H1 (cell line): Measurements from ENCODE around the gene BARX1. TPM values are rescaled to one million over a fixed set of nuclear protein-coding genes. Genes with fewer than 3 reads are reported as not detected.
A peak's percentile ranks its signal among the peaks of the same experiment; 100 is the strongest.

Source experiments
- CHD7 ChIP-seq: fragments of 300-600 bp; sonication (generic); IDR thresholded peaks from 2 replicates; pipeline ENCODE4 v1.7.1; 2012; ENCODE audit warnings: low read length, moderate library complexity, mild to moderate bottlenecking, inconsistent platforms; ENCODE audit not compliant: insufficient replicate concordance
- E2F6 ChIP-seq: IDR thresholded peaks from 2 replicates; pipeline ENCODE4 v1.6.1; 2012; ENCODE audit warnings: inconsistent platforms
- EZH2 ChIP-seq: fragments of 200-600 bp; sonication (generic); IDR thresholded peaks from 2 replicates; pipeline ENCODE4 v1.7.1; 2012; ENCODE audit warnings: low read depth, mild to moderate bottlenecking, moderate library complexity, low read length, inconsistent platforms; ENCODE audit not compliant: severe bottlenecking
- PHF8 ChIP-seq: fragments of 200-600 bp; sonication (generic); conservative IDR thresholded peaks from 2 replicates; pipeline ENCODE4 v1.7.1; 2012; ENCODE audit warnings: low read depth, mild to moderate bottlenecking, inconsistent platforms, low read length, moderate library complexity
- RAD21 ChIP-seq, 2 experiments: IDR thresholded peaks in 1 of 2; conservative IDR thresholded peaks in 1 of 2; 2 replicates each; pipeline ENCODE4 v1.6.1; 2011; ENCODE audit warnings: low read depth in 2 of 2, low read length in 2 of 2, improper control_type of control experiment in 1 of 2, inconsistent platforms in 1 of 2, mild to moderate bottlenecking in 1 of 2, moderate library complexity in 1 of 2
- RNF2 ChIP-seq: fragments of 200-900, 300-1000 bp; sonication (generic); IDR thresholded peaks from 2 replicates; pipeline ENCODE4 v1.7.1; 2016; ENCODE audit warnings: borderline replicate concordance, low read depth, mild to moderate bottlenecking, antibody characterized with exemption, low read length; ENCODE audit not compliant: poor library complexity, severe bottlenecking; ENCODE audit errors: missing control alignments
- SUZ12 ChIP-seq: fragments of 200-600 bp; sonication (generic); IDR thresholded peaks from 2 replicates; pipeline ENCODE4 v1.6.1; 2012; ENCODE audit warnings: mild to moderate bottlenecking, inconsistent platforms, low read length, moderate library complexity, mixed read lengths
- polyA plus RNA-seq, 7 experiments: library from polyadenylated mRNA; depleted of rRNA in 3 of 7; stranded (reverse) in 5 of 7; unstranded in 2 of 7; fragments of >200 nt in 5 of 7; fragments of 200-250 nt in 2 of 7; gene quantifications; 1 replicate in 5 of 7; 2 replicates in 1 of 7; 4 replicates in 1 of 7; pipeline versions ENCODE4 v1.2.1 to v1.2.3, GENCODE V29; 2011 to 2013; ENCODE audit warnings: missing spikeins in 2 of 7, mixed read lengths in 2 of 7
- total RNA-seq: library from RNA; stranded (reverse); fragmentation: NEBNext Ultra II Directional; extraction: Animal tissue kit (Norgen Biotek cat#: 25700); gene quantifications from 2 replicates; pipeline ENCODE4 v1.2.1, GENCODE V29; 2021

The BARX1 gene
- total and polyA plus RNA-seq, 2 of the 8 experiments (the other 6 are each of a cell fraction or from before 2014, with no cell fraction given): 0.79 to 2.6 TPM

- TF ChIP-seq CHD7 (no peak), E2F6 (peak; percentile 17; the same call in 1 of the 2 replicates), RNF2 (peak; percentile 86), RAD21 (IDR thresholded peaks at IDR 0.05 in 1 of 2, conservative IDR thresholded peaks at IDR 0.05 in 1 of 2; ENCODE audit: low read depth in 2 of 2, low read length in 2 of 2) (peak in 1 of 2 experiments; percentile 4; a peak in 1 of 4 replicates), PHF8 (no peak), EZH2 (peak; percentile 95), SUZ12 (peak; percentile 91)
Measured at GRCh38 chr9:93949073-93949693, 6.0 kb downstream of the BARX1 start (continued).
